ENCODE results near the gene DNAH14.
"Not testable (repeated sequence)": the region's sequence is repeated elsewhere in the genome, so short reads cannot be mapped to it uniquely, and the experiment has no call there.

Gene DNAH14

GRCh38 chr1:225152061-225152460 lies 222.6 kb downstream of the DNAH14 start:
- DNase-seq (ENCODE audit: low read depth), result no peak

GRCh38 chr1:225155555-225155954 lies 226.1 kb downstream of the DNAH14 start:
- no peak for DNase-seq (ENCODE audit: low read depth)

- DNase-seq (ENCODE audit: low read depth), result peak; percentile 13
Measured at GRCh38 chr1:225156254-225156653, 226.8 kb downstream of the DNAH14 start.

- no peak for DNase-seq (ENCODE audit: low read depth)
Measured at GRCh38 chr1:225158291-225158690, 228.8 kb downstream of the DNAH14 start.

- DNase-seq (ENCODE audit: low read depth), result no peak
Measured at GRCh38 chr1:225159793-225160192, 230.3 kb downstream of the DNAH14 start.

GRCh38 chr1:225177409-225177808 lies 247.9 kb downstream of the DNAH14 start:
- DNase-seq (ENCODE audit: low read depth), result not testable (repeated sequence)

- no peak for DNase-seq (ENCODE audit: low read depth)
Measured at GRCh38 chr1:225179686-225180085, 250.2 kb downstream of the DNAH14 start.

GRCh38 chr1:225182716-225183115 lies 253.2 kb downstream of the DNAH14 start:
- no peak for DNase-seq (ENCODE audit: low read depth)

GRCh38 chr1:225191199-225191753 lies 261.8 kb downstream of the DNAH14 start:
- DNase-seq (ENCODE audit: low read depth), result no peak

- DNase-seq (ENCODE audit: low read depth), result no peak
Measured at GRCh38 chr1:225201447-225201846, 272.0 kb downstream of the DNAH14 start.

GRCh38 chr1:225207791-225208190 lies 278.3 kb downstream of the DNAH14 start:
- no peak for DNase-seq (ENCODE audit: low read depth)

- DNase-seq (ENCODE audit: low read depth), result no peak
Measured at GRCh38 chr1:225209153-225209552, 279.7 kb downstream of the DNAH14 start.

- not testable (repeated sequence) for DNase-seq (ENCODE audit: low read depth)
Measured at GRCh38 chr1:225210180-225210579, 280.7 kb downstream of the DNAH14 start.

GRCh38 chr1:225211694-225212442 lies 282.4 kb downstream of the DNAH14 start:
- DNase-seq (ENCODE audit: low read depth), result not testable (repeated sequence)

GRCh38 chr1:225224287-225224686 lies 294.8 kb downstream of the DNAH14 start:
- DNase-seq (ENCODE audit: low read depth), result no peak

- DNase-seq (ENCODE audit: low read depth), result no peak
Measured at GRCh38 chr1:225225681-225226080, 296.2 kb downstream of the DNAH14 start.

GRCh38 chr1:225228871-225229303 lies 299.4 kb downstream of the DNAH14 start:
- no peak for DNase-seq (ENCODE audit: low read depth)

GRCh38 chr1:225229429-225229828 lies 300.0 kb downstream of the DNAH14 start:
- not testable (repeated sequence) for DNase-seq (ENCODE audit: low read depth)

GRCh38 chr1:225230483-225230882 lies 301.0 kb downstream of the DNAH14 start:
- DNase-seq (ENCODE audit: low read depth), result no peak

- DNase-seq (ENCODE audit: low read depth), result not testable (repeated sequence)
Measured at GRCh38 chr1:225232930-225233329, 303.5 kb downstream of the DNAH14 start.

- no peak for DNase-seq (ENCODE audit: low read depth)
Measured at GRCh38 chr1:225242611-225243010, 313.1 kb downstream of the DNAH14 start.

- no peak for DNase-seq (ENCODE audit: low read depth)
Measured at GRCh38 chr1:225250432-225250831, 321.0 kb downstream of the DNAH14 start.

GRCh38 chr1:225253173-225253572 lies 323.7 kb downstream of the DNAH14 start:
- no peak for DNase-seq (ENCODE audit: low read depth)

GRCh38 chr1:225253784-225254183 lies 324.3 kb downstream of the DNAH14 start:
- peak; percentile 13 for DNase-seq (ENCODE audit: low read depth)
